Thoracic aorta (tissue), 2 donors: Measurements from ENCODE around the gene CHCHD2. TPM values are rescaled to one million over a fixed set of nuclear protein-coding genes. Genes with fewer than 3 reads are reported as not detected.
"Not testable (repeated sequence)": the region's sequence is repeated elsewhere in the genome, so short reads cannot be mapped to it uniquely, and the experiment has no call there.

Source experiments
- ATAC-seq: fragments of 150-250 bp; one replicate; pipeline ENCODE4 v1.8.0; 2017; ENCODE audit warnings: low read depth; ENCODE audit not compliant: insufficient number of reproducible peaks, low FRiP score
- DNase-seq: peaks from one replicate; pipeline ENCODE4 v3.0.0-alpha.2; 2020; ENCODE audit warnings: low spot score
- H3K27ac ChIP-seq, 2 donors: fragments of 200-600 bp; sonication (generic); 1 replicate in 1 of 2; 2 replicates in 1 of 2; pipeline ENCODE4 v1.5.1; 2016; ENCODE audit warnings: mild to moderate bottlenecking in 2 of 2, moderate library complexity in 2 of 2
- H3K27me3 ChIP-seq: fragments of 200-600 bp; sonication (generic); replicated peaks from 2 replicates; pipeline ENCODE4 v1.6.0; 2016; ENCODE audit warnings: mild to moderate bottlenecking; ENCODE audit not compliant: insufficient read depth
- H3K36me3 ChIP-seq: fragments of 200-600 bp; sonication (generic); one replicate; pipeline ENCODE4 v1.5.1; 2016
- H3K4me1 ChIP-seq, 2 donors: fragments of 200-600 bp; sonication (generic); 1 replicate in 1 of 2; 2 replicates in 1 of 2; pipeline versions ENCODE4 v1.5.1 to v1.6.0; 2016; ENCODE audit warnings: low read depth in 2 of 2, mild to moderate bottlenecking in 1 of 2; ENCODE audit not compliant: control insufficient read depth in 1 of 2
- H3K4me3 ChIP-seq: fragments of 200-600 bp; sonication (generic); 2 replicates; pipeline ENCODE4 v1.5.1; 2016; ENCODE audit warnings: mild to moderate bottlenecking
- H3K9me3 ChIP-seq: fragments of 200-600 bp; sonication (generic); 2 replicates; pipeline ENCODE4 v1.5.1; 2016
- total RNA-seq, 2 donors: library from RNA; depleted of rRNA; stranded (reverse); fragments of >200 nt; gene quantifications; one replicate each; pipeline versions ENCODE4 v1.1.0 to v1.2.3, GENCODE V29; 2016
- TF ChIP-seq, protein P1 (sequence below): fragments of 200-600 bp; sonication (generic); IDR thresholded peaks from one replicate; pipeline ENCODE4 v1.5.1; 2019; ENCODE audit warnings: antibody characterized with exemption

The CHCHD2 gene
- total RNA-seq, 2 donors from 2014 or later: 220 to 311 TPM

DNA sequence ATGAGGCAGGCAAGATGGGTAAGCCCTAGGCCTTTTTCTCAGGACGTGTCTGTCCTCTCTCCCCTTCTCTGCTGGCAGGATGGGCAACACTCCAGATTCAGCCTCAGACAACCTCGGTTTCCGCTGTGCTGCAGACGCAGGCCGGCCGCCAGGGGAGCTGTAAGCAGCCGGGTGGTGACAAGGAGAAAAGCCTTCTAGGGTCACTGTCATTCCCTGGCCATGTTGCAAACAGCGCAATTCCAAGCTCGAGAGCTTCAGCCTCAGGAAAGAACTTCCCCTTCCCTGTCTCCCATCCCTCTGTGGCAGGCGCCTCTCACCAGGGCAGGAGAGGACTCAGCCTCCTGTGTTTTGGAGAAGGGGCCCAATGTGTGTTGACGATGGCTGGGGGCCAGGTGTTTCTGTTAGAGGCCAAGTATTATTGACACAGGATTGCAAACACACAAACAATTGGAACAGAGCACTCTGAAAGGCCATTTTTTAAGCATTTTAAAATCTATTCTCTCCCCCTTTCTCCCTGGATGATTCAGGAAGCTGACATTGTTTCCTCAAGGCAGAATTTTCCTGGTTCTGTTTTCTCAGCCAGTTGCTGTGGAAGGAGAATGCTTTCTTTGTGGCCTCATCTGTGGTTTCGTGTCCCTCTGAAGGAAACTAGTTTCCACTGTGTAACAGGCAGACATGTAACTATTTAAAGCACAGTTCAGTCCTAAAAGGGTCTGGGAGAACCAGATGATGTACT lies 26.7 kb downstream of the CHCHD2 start:
- no peaks in the 10 kb centered on the region for H3K27me3 ChIP-seq
- ATAC-seq: peak; percentile 82
- DNase-seq: peak; percentile 50
- TF ChIP-seq, protein P1, sequence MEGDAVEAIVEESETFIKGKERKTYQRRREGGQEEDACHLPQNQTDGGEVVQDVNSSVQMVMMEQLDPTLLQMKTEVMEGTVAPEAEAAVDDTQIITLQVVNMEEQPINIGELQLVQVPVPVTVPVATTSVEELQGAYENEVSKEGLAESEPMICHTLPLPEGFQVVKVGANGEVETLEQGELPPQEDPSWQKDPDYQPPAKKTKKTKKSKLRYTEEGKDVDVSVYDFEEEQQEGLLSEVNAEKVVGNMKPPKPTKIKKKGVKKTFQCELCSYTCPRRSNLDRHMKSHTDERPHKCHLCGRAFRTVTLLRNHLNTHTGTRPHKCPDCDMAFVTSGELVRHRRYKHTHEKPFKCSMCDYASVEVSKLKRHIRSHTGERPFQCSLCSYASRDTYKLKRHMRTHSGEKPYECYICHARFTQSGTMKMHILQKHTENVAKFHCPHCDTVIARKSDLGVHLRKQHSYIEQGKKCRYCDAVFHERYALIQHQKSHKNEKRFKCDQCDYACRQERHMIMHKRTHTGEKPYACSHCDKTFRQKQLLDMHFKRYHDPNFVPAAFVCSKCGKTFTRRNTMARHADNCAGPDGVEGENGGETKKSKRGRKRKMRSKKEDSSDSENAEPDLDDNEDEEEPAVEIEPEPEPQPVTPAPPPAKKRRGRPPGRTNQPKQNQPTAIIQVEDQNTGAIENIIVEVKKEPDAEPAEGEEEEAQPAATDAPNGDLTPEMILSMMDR: peak; percentile 85
- H3K4me3 ChIP-seq: peak overlapping the region; percentile 40
- no peaks in the 10 kb centered on the region for H3K9me3 ChIP-seq
- peaks cover 25 to 58% of the 10 kb centered on the region in 2 donors for H3K4me1 ChIP-seq
- peak overlapping the region; percentile 84 to 91 for H3K27ac ChIP-seq
- H3K36me3 ChIP-seq: peaks cover 15% of the 10 kb centered on the region

DNA sequence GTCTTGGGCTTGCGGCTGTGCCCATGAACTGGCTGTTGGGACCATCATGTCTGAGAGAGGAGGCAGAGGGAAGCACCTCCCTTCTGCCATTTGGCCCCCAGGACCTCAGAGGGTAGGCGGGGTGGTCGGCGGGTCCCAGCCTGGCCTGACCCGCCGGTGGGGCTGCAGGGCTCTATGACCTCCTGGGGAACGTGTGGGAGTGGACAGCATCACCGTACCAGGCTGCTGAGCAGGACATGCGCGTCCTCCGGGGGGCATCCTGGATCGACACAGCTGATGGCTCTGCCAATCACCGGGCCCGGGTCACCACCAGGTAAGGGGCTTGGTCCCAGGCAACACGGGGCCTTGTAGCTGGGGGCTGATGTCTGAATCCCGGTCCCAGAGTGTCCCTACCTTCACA lies 28.1 kb downstream of the CHCHD2 start:
- Histone ChIP-seq H3K36me3 (peaks cover 15% of the 10 kb centered on the region), H3K27ac (peak overlapping the region; percentile 84 to 91), H3K4me1 (peaks cover 22 to 54% of the 10 kb centered on the region in 2 donors), H3K4me3 (no peak overlapping the region), H3K9me3 (no peaks in the 10 kb centered on the region), H3K27me3 (no peaks in the 10 kb centered on the region)
- no peak for DNase-seq
- TF ChIP-seq, protein P1: no peak
- no peak for ATAC-seq

DNA sequence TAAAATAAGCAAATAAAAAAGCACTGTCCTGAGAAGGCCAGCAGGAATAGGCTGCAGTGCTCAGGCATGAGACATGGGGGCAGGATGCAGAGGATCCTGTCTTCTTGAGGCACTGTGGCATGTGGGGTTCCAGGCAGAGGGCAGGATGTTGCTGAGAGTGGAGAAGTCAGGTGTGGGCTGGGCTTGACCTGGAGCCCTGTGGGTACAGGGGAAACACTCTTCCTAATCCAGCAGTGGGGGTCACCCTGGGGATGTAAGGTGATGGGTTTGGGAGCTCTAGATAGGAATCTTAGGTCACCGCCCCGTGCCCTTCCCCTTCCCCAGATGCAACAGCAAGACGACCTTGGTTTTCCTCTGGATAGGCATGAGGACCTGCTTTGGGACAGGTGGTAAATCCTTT lies 28.6 kb downstream of the CHCHD2 start:
- H3K9me3 ChIP-seq: no peaks in the 10 kb centered on the region
- no peak for ATAC-seq
- H3K27ac ChIP-seq: peak overlapping the region; percentile 84 to 91
- TF ChIP-seq, protein P1: no peak
- H3K27me3 ChIP-seq: no peaks in the 10 kb centered on the region
- H3K4me1 ChIP-seq: peaks cover 22 to 49% of the 10 kb centered on the region in 2 donors
- H3K36me3 ChIP-seq: peaks cover 15% of the 10 kb centered on the region
- no peak for DNase-seq
- no peak overlapping the region for H3K4me3 ChIP-seq

DNA sequence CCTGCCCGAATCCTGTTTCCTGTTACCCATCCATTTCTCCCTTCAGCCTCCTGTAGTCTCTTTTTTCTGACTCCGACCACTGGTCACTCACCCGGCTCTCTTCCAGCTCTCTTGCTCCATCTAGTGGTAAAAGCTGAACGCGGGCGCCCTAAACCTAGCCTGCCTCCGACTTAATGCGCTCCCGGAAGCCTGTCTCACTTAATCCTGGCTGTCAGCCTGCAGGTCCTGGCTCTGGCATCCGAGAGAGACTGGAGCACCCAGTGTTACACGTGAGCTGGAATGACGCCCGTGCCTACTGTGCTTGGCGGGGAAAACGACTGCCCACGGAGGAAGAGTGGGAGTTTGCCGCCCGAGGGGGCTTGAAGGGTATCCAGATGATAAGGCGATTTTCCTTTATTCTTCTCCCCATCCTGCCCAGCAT lies 31.9 kb downstream of the CHCHD2 start:
- peaks cover 9 to 21% of the 10 kb centered on the region in 2 donors for H3K4me1 ChIP-seq
- DNase-seq (peak; percentile 84), ATAC-seq (peak; percentile 94)
- H3K36me3 ChIP-seq: peaks cover 31% of the 10 kb centered on the region
- no peaks in the 10 kb centered on the region for H3K9me3 ChIP-seq
- no peaks in the 10 kb centered on the region for H3K27me3 ChIP-seq
- H3K27ac ChIP-seq: peak overlapping the region; percentile 46 to 64
- H3K4me3 ChIP-seq: no peak overlapping the region
- TF ChIP-seq, protein P1: peak; percentile 89

DNA sequence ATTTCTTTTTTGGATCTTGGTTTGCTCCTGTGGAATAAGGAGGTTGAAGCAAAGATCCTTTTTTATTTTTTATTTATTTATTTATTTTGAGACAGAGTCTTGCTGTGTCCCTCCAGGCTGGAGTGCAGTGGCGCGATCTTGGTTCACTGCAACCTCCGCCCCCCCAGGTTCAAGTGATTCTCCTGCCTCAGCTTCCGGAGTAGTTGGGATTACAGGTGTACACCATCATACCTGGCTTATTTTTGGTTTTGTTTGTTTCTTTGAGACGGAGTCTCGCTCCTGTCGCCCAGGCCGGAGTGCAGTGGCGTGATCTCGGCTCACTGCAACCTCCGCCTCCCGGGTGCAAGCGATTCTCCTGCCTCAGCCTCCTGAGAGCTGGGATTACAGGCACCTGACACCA lies 39.9 kb downstream of the CHCHD2 start:
- Histone ChIP-seq H3K4me1 (peaks cover 8 to 21% of the 10 kb centered on the region in 2 donors), H3K36me3 (peaks cover 30% of the 10 kb centered on the region)
- H3K4me3 ChIP-seq, ATAC-seq, DNase-seq, H3K9me3 ChIP-seq, H3K27ac ChIP-seq, H3K27me3 ChIP-seq: not testable (repeated sequence)
